Epithelial cell of prostate (primary cell): ENCODE data around the gene CAT.

Experiments
- DNase-seq: peaks from one replicate; pipeline ENCODE4 v3.0.0-alpha.2; 2011; ENCODE audit warnings: low read depth, low spot score
- H3K27ac ChIP-seq: fragments of 450-650 bp; 2 replicates; pipeline ENCODE4 v1.5.1; 2017; ENCODE audit warnings: mild to moderate bottlenecking

The CAT gene

DNA sequence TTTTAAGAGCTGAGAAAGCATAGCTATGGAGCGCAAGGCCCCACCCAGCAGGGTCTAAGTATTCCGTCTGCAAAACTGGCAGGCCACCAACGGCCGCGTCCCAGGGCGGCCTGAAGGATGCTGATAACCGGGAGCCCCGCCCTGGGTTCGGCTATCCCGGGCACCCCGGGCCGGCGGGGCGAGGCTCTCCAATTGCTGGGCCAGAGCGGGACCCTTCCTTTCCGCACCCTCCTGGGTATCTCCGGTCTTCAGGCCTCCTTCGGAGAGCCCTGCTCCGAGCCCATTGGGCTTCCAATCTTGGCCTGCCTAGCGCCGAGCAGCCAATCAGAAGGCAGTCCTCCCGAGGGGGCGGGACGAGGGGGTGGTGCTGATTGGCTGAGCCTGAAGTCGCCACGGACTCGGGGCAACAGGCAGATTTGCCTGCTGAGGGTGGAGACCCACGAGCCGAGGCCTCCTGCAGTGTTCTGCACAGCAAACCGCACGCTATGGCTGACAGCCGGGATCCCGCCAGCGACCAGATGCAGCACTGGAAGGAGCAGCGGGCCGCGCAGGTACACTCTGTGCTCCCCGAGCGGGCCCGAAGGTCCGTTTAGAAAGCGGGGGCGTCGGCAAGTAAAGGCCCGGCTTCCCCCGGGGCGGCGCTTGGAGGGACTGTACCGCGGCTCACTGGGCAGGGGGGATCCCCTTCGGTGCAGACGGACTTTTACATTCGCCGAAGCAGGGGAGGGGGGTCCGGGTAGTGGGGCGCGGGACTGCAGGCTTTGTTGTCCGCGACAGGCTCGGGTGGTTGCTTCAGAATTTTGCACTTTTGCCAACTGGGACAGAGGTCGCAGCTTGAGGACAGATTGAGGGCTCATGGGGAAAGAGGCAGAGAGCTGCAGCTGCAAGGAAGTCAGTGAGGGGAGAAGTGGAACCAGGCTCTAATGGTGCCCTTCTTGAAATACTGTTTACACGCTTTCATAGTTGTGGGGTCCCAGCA is at the start of gene CAT:
TSS of gene CAT (plus strand) at position 406 of the 979 bp plus-strand sequence. CDS start at position 486, 80 bp downstream.
- H3K27ac ChIP-seq = peak within 1 kb of the TSS; percentile 52
- DNase-seq = peak; percentile 85

DNA sequence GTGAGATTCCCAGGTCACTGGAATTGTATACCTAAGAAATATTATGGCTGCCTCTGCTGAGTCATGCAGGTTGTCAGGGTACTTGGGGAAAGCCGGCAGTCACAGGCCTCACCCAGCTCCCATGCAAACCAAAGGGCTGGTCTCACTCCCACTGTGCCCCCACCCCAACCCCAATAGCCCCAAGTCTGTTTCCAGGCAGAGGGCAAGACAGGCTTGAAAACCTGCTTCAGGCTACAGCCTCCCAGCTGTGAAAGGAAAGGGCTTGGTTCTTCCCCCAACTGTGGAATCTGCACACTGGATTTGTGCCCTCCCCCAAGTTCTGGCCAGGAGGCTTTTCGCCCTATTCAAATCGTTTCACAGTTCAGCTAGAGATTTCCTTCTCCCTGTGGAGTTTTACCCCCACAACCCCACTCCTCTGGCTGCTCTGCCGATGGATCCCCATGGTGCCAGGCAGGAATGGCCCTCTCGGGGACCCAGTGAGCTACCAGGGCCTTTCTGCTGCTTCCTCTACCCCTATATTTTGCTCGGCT is 43.9 kb upstream of the CAT start:
- H3K27ac ChIP-seq = no peak overlapping the region
- DNase-seq = no peak

DNA sequence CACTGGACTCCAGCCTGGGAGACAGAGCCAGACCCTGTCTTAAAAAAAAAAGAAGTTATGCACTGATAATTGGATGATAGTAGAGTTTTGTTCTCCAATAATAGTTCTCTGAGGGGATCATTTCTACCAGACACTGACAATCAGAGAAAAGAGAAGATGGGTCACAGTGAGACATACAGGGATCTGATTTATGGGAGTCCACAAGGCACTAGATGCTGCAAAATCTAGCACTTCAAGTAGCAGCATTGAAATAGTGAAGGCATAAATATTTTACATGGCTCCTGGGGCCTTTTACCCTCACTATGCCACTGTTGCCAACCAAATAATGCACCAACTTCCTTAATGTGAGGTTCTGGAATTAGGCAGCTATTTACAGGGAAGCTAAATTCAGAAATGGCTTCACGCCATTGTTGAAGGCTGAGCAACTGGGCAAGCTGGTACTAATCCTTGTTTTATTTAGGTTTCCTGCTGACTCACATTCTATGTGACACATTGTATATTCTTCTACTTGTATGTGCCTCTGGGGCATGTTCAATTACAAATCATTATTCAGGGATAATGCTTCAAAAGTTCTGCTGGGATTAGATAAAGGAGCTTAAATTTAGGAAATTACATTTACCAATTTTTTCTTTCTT is 42.7 kb upstream of the CAT start:
- peak; percentile 81 for DNase-seq
- peak overlapping the region; percentile 70 for H3K27ac ChIP-seq

DNA sequence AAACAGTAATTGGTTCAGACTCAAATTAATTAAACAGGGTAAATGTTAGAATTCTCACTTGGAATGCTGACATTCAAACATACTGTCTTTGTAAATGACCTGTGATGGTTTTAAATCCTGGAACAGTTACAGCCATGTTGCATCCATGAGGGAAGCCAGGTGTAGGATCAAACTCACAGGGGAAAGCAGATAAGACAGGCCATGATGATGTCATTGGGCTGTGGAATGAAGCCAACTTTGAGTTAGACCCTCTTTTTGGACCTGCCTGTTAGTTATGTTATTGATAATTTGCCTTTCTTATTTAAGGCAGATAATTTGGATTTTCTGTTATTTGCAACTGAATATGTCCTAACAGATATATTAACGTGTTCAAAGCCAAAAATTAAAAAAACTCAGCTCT is 41.6 kb upstream of the CAT start:
- peak overlapping the region; percentile 70 for H3K27ac ChIP-seq
- no peak for DNase-seq

DNA sequence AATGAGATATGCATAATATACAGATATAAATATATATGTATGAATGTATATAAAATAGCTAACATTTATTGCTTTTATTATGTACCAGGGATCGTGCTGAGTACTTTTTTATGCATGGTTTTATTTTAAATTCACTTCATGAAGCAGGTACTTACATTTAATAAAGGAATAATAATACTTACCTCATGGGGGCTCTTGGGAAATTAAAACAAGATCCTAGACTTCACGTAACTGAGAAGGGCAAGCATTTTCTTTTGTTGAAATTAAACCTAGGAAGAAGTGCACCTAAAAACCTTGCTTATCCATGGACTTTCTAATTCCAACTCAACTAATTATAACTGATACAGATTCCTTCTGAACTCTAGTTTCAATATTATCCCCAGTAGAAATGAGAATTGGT is 40.9 kb upstream of the CAT start:
- no peak overlapping the region for H3K27ac ChIP-seq
- no peak for DNase-seq

DNA sequence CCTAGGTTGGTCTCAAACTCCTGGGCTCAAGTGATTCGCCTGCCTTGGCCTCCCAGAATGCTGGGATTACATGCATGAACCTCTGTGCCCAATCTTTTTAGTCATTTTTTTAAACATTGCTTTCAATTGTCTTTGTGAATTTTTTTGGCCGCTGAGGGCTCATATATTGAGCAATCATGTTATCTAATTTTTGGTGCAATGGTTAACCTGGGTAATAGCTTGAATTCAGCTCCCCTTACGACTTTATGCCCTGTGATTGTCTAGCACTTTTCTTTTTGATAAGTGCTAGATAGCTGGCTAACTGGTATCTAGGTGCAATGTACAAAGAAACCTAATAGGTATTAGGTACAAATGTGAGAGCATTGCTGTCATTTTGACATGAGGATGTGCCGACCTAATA is 35.3 kb upstream of the CAT start:
- H3K27ac ChIP-seq = no peak overlapping the region

DNA sequence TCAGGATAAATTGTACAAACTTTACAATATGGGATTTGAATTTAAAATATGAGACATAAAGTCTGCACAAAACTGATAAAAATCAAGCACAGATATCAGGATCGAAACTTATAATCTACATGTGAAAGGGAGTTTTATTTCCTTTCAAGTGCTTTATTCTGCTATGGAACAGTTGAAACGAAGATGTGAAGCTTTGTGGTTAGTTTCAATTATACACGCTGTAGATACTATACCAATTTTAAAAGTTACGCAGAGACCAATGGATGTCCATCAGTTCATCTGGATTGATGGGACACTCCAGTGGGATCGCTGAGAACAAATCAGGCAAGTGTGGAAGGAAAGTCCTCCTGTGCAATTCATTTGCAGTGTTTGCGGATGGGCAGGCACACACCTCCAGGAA is 34.5 kb upstream of the CAT start:
- no peak overlapping the region for H3K27ac ChIP-seq
- DNase-seq = no peak

More for the DNA sequence above, 35.3 kb upstream of the CAT start:
- DNase-seq = no peak

DNA sequence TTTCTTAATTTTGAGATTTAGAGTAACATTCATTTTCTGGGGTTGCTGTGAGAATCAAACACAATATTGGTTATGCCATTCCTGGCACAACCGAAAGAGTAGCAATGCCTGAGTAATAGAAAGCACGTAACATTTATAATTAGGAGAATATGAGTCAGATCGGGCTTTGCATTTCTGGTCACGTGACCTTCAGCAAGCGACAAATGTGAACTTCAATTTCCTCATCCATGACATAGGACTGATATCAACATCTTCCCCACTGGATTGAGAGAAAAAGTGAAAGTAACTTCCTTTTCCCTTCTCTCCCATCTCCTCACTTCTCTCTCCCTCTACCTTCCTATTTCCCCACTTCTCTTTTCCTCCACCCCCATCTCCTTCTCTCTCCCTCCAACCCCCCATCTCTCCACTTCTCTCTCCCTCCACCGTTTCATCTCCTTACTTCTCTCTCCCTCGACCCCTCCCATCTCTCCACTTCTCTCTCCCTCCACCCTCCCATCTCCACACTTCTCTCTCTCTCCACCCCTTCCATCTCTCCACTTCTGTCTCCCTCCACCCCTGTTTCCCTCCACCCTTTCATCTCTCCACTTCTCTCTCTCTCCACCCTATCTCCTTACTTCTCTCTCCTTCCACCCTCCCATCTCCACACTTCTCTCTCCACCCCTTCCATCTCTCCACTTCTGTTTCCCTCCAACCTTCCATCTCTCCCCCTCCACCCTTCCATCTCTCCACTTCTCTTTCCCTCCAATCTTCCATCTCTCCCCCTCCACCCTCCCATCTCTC is 33.5 kb upstream of the CAT start:
- H3K27ac ChIP-seq = no peak overlapping the region
- DNase-seq = no peak

DNA sequence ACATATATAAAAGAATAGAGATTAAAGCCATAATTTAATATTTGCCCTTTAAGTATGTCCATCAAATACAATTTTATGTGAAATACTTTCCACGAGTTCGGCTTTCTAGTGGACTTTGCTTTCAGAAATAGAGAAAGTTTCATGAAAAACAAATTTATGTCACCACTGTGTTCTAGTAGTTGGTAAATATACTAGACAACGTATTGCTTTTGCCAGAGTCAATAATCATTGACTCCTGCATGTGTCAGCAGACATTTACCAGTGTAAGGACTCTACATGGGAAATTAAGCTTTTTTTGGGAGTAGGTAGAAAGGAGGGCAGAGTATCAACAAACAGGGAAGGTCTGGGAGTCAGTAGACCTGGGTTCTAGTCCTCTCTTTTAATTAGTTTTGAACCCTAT is 32.3 kb upstream of the CAT start:
- no peak for DNase-seq
- no peak overlapping the region for H3K27ac ChIP-seq

DNA sequence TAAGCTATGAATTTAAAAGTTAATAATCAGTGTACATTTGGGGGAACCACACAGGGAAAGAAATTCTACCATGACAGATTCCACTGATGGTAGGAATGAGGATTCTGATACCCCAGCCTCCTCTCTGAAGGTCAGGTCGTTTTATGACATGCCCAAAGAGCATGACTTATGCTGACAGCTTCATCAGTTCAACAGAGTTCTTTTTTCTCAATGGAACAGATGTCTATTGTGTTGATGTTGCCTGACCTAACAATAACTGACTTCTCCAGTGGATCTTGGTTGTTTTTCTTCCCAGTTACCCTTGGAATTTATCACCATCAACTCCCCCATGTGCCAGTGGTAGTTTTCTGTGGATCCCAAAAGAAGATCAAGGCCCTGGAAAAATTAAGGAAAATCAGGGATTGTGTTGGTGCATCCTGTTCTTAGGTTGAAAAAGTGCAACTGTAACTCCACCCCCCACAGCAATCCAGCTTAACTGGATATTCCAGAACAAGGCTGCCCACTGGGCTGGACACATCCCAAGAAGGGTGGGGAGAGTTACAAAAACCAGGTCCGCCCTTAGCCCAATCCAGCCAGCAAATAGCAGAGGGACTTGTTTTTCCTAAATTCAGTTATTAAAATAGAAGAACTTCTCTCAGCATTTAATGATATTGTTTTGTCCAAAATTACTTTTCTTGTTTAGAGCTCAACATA is 31.5 kb upstream of the CAT start:
- H3K27ac ChIP-seq = peak overlapping the region; percentile 4
- no peak for DNase-seq

DNA sequence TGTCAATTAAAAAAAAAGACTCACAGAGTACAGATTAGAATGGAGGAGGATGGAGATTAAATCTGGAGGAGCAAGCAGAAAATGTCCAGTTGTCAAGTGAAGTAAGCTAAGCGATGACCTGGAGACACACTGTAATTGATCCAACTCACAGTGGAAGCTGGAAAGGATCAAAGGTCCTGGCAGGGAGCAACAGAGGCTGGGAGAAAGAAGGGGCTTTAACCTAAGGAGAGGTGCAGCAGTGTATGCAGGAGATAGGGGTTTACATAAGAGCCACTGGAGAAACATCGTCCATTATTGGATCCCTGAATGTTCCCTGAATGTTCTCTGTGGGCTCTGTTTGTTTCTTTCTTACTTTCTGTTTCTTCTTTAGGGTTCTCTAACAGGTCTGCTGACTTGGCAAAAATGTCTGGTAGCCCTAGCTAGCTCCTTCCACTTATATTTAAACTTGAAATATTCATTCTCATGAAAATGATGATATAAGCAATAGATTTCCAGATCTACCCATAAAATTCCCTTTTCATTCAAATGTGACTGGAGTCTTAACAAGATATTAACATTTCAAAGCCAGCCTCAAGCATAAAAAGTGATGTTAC is 30.1 kb upstream of the CAT start:
- H3K27ac ChIP-seq = no peak overlapping the region
- DNase-seq = no peak

DNA sequence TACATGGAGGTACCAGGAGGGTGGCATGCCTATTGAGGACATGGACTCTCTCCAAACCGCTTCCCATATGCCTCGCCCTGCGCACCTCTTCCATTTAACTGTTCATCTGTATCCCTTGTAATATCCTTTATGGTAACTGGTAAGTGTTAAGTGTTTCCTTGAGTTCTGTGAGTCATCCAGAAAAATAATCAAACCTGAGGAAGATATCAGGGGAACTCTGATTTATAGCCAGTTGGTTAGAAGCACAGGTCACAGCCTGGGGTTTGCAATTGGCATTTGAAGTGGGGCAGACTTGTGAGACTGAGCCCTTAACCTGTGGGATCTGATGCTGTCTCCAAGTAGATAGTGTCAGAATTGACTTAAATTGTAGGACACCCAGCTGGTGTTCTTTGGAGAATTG is 27.6 kb upstream of the CAT start:
- DNase-seq = no peak

DNA sequence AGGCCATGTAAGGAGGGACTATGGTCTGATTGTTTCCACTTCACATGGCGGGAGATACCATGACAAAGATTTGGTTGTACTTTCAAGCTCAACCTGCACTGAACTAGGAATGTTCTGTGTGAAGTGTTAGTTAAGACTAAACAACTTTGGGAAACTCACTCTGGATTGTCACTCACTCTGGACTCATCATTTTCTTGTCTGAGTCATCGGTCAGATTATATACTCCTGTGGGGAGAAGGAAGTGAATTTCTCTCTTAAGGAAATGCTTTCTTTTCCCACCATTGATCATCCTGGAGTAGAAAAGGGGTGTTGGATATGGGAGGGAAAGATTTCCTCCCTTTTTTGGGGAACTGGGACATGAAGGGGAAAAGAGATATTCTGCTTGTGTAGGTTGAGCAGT is 26.9 kb upstream of the CAT start:
- H3K27ac ChIP-seq = peak overlapping the region; percentile 13
- DNase-seq = no peak

More for the DNA sequence above, 27.6 kb upstream of the CAT start:
- no peak overlapping the region for H3K27ac ChIP-seq

DNA sequence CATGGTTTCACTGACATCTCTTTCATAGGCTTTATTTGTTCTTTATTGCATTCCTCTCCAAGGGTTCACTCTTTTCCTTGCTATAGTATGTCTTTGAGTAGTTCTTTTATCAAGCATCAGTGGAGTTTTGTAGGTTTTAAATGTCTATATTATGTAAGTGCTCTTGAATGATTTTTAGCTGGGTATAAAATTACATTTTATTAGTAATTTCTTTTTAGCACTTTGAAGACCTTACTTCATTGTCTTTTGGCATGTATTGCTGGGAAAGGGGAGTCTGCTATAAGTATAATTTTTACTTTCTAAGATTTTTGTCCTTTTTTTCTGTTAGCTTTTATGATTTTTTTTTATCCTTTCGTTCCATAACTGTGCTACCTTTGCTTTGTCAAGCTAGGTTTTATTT is 25.5 kb upstream of the CAT start:
- no peak for DNase-seq
- H3K27ac ChIP-seq = no peak overlapping the region

DNA sequence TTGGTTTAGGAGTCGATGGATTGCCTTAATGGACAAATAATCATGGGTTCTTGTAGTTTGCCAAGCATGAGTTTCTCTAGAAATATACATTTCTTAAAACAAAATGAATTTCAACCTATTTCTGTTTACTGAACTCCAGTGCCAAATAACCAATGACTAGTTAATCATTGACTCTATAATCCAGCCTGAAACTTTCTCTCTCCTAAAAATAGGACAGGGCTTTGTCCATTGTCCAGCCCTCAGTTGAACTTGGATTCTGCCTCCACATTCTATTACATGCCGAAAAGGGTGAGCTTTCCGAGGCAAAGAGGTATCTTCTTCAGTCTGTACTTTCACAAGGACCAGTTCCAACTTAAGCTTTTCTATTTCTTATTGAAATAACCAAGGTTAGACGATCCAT is 23.2 kb upstream of the CAT start:
- no peak for DNase-seq
- no peak overlapping the region for H3K27ac ChIP-seq

DNA sequence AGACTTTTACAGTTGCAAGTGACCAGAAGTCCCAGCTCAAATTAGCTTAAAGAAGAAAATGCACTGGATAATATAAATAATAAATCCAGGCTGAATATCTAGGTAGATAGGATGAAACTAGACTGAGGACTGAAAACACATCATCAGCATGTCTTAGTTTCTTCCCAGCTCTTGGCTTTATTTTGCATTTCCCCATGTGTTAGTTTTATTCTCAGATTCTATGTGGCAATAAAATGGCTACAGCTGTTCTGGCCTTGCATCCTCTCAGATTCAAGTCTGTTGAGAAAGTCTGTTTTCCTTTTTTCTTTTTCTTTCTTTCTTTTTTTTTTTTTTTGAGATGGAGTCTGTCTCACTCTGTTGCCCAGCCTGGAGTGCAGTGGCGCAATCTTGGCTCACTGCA is 22.6 kb upstream of the CAT start:
- DNase-seq = no peak
- H3K27ac ChIP-seq = no peak overlapping the region

DNA sequence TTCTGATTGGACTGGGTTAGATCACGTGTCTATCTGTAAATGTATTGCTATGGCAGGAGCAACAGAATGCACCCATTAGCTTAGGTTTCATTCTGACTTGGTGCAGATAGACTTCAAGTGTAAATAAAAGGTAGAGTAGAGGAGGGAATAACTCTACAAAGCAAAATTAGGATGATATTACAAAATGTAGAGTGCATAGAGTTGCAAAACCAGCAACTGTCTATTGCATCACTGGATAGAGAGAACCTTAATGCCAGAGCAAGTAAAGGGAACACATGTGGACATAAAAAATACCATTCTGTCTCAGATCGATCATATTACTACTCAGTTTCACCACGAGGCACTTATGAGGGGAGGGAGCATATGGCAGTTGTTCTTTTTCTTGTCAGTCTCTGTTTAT is 22.0 kb upstream of the CAT start:
- DNase-seq = no peak

DNA sequence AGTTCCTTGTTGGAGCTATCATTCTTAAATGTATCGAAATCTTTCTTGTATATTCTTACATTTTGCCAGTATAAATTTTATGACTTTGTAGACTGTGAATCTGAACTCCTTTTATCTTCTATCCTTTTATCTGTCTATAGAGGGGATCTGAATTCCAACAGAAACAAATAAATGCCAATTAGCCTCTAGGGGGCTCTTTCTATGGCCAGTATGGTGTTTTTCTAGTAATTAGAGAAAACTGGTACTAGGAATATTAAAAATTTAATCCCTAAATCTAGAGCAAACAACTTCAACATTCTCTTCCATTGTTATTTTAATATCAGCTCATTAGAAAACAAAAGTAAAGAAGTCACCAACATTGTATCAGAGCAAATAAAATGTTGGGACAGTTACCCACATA is 21.5 kb upstream of the CAT start:
- H3K27ac ChIP-seq = no peak overlapping the region

More for the DNA sequence above, 22.0 kb upstream of the CAT start:
- no peak overlapping the region for H3K27ac ChIP-seq

DNA sequence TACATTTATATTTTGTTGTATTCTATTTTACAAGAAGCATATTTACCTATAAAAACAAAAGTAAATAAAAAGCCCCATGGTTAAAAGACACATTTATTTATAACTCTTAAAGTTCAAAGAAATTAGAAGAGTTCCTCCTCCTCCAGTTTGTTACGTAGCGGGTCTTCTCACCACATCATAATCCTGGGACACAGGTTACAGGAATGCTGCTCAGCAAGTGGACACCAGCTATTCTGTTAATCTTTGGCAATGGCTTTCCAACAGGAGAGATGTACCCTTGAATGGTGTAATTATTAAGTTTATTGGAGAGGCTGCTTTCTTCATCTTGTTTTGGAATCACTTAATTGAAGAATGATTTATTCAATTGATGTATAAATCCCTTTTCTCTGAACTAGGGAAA is 19.6 kb upstream of the CAT start:
- H3K27ac ChIP-seq = no peak overlapping the region
- no peak for DNase-seq

More for the DNA sequence above, 21.5 kb upstream of the CAT start:
- DNase-seq = no peak

DNA sequence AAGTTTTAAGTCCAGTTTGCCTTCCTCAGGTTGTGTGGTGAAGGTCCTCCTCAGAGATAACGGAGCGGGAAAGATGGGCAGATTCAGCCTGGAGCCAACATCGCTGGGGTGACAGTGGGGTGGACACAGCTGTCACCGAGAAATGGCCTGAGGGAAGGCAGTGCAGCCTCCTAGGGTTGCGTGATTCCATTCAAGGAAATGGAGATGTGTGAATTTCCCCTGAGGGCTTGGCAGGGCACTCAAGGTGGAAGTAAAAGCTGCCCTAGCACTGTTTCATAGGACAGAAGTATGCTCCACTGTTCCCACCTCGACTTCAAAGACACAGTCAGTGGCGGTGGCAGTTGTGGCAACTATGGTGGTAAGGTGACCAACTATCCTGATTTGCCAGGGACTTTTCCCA is 15.4 kb upstream of the CAT start:
- no peak for DNase-seq
- no peak overlapping the region for H3K27ac ChIP-seq
